Spleen (tissue), 7 donors: ENCODE data around the gene PDE8B.

Experiments
- POLR2A ChIP-seq, 3 donors: fragments of 450-650 bp; IDR thresholded peaks; one replicate each; pipeline ENCODE4 v1.5.1; 2017; ENCODE audit warnings: antibody characterized with exemption in 3 of 3, mild to moderate bottlenecking in 1 of 3
- TF ChIP-seq, protein P1 (sequence below), 11 experiments: fragments of 200-600 bp in 7 of 11; fragments of 450-650 bp in 4 of 11; sonication (generic) in 4 of 11; IDR thresholded peaks in 8 of 11; conservative IDR thresholded peaks in 3 of 11; 1 replicate in 7 of 11; 2 replicates in 4 of 11; pipeline versions ENCODE4 v1.4.0 to v1.8.0; 2016 to 2021; ENCODE audit warnings: antibody characterized with exemption in 11 of 11, inconsistent platforms in 4 of 11, mild to moderate bottlenecking in 1 of 11
- donor health status: DM: no; HTN: no; CAD: no; lungs with moderate emphysema.
- donor health status: DM: no; HTN: no; CAD: no.
- donor health status: DM: no; HTN: no; CAD: no.

DNA sequence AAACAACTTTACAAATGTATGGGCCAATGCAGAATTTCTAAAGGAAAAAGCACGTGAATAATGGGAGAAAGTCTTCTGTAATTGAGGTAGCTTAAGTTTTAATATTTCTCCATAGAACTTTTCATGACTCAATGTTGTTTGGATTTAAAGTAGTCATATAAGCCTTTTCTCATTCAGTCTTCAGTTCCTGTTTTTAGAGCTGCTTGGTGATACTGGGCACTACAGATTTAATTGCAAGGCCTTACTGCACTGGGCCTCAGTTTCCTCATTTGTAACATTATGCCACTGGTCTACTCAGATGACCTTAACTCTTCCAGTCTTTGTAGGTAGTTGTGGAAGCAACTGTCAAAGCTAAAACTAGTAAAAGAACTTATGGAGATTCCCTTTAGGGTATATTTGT lies 221.2 kb downstream of the PDE8B start:
- TF ChIP-seq, protein P1, sequence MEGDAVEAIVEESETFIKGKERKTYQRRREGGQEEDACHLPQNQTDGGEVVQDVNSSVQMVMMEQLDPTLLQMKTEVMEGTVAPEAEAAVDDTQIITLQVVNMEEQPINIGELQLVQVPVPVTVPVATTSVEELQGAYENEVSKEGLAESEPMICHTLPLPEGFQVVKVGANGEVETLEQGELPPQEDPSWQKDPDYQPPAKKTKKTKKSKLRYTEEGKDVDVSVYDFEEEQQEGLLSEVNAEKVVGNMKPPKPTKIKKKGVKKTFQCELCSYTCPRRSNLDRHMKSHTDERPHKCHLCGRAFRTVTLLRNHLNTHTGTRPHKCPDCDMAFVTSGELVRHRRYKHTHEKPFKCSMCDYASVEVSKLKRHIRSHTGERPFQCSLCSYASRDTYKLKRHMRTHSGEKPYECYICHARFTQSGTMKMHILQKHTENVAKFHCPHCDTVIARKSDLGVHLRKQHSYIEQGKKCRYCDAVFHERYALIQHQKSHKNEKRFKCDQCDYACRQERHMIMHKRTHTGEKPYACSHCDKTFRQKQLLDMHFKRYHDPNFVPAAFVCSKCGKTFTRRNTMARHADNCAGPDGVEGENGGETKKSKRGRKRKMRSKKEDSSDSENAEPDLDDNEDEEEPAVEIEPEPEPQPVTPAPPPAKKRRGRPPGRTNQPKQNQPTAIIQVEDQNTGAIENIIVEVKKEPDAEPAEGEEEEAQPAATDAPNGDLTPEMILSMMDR (IDR thresholded peaks at IDR 0.05 in 8 of 11, conservative IDR thresholded peaks at IDR 0.05 in 3 of 11), result no peak
- TF ChIP-seq POLR2A (IDR thresholded peaks at IDR 0.05), result no peak
